AG08395 (cell line): ENCODE measurements around the gene LNP1.
"Not testable (repeated sequence)": the region's sequence is repeated elsewhere in the genome, so short reads cannot be mapped to it uniquely, and the experiment has no call there.

Experiments
- DNase-seq: peaks from one replicate; pipeline ENCODE4 v3.0.0; 2012; ENCODE audit warnings: mixed read lengths, low spot score

LNP1 gene

GRCh38 chr3:100429187-100429716 lies 27.9 kb downstream of the LNP1 start:
- DNase-seq: no peak

- DNase-seq: no peak
Measured at GRCh38 chr3:100436951-100437350, 35.6 kb downstream of the LNP1 start.

DNA sequence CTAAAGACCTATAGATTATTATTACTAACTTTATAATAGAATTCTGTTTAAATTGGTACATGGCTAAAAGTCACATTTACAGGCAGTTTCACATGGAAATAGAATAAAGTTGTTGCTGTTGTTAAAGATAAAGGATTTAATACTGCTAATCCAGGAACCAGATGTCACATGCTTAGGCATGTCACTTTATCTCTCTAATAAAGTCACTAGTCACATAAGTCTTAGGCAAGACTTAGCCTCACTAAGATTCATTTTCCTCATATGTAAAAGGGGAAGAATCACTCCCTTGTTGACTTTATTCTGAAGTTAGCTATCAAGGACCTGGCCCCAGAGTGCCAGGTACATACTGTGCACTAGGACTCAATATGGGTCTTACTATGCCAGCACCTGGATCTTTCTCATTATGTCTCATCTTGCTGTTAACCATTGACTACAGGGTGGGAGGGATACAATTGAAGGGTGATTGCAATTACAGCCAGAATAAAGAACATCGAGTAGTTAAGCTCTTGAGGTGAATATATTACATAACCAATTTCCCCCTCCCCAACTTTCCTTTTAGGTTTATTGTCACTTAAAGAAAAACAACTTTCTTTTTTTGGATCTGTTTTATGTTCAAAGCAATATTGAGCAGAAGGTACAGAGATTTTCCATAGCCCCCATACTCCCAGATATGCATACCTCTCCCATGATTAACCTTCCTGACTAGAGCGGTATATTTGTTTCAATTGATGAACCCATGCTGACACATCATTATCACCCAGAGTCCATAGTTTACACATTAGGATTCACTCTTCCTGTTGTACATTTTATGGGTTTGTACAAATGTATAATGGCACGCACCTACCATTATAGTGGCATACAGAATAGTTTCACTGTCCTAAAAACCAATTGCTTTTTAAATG lies 36.6 kb downstream of the LNP1 start:
- no peak for DNase-seq

DNA sequence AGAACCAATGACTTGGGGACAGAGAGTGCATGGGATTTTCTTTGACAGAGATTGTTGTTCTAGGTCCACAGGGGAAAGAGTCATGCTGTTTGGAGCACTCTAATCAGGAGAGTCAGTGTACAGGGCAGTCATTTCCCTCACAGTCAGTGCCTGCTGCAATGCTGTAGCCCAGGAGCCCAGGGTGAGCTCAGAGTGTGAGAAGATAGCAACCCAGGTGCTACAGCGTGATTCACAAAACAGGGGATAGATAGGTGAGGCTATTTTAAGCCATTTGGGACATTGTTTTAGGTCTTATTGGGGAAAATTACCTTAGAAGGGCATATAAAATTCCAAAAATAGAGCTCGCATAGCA lies 37.3 kb downstream of the LNP1 start:
- no peak for DNase-seq

GRCh38 chr3:100440895-100441294 lies 39.6 kb downstream of the LNP1 start:
- no peak for DNase-seq

GRCh38 chr3:100443690-100444089 lies 42.4 kb downstream of the LNP1 start:
- DNase-seq: no peak

GRCh38 chr3:100447067-100447466 lies 45.7 kb downstream of the LNP1 start:
- not testable (repeated sequence) for DNase-seq

DNA sequence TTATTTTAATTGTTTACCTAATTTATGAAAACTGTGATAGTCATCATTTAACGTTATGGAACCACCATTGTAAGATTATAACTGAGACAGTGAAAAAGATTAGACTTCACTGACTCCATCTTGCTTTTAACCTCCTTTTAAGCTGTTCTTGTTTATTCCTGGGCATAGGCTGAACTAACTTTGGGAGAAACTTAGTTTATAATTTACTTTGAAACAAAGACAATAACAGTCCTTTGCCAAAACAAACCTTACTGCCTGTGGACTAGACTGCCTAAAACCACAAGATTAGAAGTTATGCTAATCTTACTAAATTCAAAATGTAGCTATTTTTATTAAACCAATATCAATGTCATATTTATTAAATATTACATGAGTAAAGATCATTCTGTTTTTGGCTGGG lies 46.7 kb downstream of the LNP1 start:
- DNase-seq: no peak

DNA sequence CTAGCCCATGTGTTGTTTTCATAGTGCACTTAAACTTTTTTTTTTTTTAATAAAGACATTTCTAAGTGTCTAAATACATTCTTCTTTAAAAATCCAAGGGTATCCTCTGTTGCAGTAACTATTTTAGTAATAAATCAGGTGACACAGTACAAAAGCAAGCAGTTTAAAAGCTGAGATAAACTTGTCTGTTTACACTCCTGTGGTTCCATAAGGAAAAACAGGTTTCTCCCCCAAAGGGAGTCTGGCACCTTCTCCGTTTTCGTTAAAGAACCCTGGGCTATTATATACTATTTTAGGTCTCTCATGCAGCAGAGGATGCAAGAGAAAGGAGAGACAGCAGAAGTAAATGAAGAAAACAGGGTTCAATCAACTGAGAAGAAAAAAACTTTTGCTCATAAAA lies 47.9 kb downstream of the LNP1 start:
- DNase-seq: no peak

DNA sequence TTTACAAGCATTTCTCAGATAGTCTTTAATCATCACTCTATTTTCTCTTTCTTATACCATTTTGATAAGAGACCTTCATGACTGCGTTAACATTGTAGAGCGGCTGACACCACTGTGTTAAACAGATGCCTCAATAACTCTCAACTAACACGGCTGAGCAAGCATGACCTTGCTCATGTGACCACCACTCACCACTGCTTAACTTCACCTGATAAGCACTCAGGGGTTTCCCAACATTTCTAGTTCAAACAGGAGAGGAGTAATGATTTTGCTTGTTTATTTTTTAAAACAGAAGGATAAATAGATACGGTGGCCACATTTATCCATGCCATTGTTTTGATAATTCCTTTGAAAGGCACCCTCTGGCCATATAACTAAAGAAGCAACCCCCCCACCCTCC lies 53.3 kb downstream of the LNP1 start:
- no peak for DNase-seq

GRCh38 chr3:100455841-100456550 lies 54.7 kb downstream of the LNP1 start:
- no peak for DNase-seq

- DNase-seq: no peak
Measured at GRCh38 chr3:100456745-100457144, 55.4 kb downstream of the LNP1 start.

GRCh38 chr3:100457811-100458210 lies 56.5 kb downstream of the LNP1 start:
- DNase-seq: no peak

DNA sequence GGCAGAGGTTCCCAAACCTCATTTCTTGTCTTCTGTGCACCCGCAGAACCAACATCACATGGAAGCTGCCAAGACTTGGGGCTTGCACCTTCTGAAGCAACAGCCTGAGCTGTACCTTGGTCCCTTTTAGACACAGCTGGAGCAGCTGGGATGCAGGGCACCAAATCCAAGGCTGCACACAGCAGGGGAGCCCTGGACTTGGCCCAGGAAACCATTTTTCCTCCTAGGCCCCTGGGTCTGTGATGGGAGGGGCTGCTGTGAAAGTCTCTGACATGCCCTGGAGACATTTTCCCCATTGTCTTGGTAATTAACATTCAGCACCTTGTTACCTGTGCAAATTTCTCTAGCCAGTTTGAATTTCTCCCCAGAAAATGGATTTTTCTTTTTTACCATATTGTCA lies 57.5 kb downstream of the LNP1 start:
- DNase-seq: no peak

- DNase-seq: peak; percentile 76
Measured at GRCh38 chr3:100463002-100463401, 61.7 kb downstream of the LNP1 start.

DNA sequence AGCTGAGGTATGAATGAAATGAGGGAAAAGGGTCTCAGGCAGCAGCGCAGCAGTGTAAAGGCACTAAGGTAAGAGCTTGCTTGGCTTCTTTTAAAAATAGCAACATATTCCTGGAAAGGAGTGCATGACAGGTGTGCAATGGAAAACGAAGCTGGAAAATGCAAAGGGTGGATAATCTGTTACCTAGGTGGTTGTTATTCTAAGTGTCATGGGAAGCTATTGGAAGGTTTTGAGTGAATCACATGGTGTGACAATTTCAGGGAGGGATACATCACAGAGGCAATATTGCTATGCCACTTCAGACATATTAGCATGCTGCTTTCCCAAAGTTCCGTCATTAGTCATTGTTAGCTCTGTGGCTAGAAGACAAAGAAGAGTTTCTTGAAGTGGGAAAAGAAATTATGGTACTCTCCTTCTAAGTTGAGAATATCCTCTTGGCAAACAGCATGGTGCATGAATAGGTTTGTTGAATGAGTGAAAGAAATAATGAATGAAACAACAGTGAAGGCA lies 62.4 kb downstream of the LNP1 start:
- no peak for DNase-seq

- DNase-seq: no peak
Measured at GRCh38 chr3:100465892-100466777, 64.8 kb downstream of the LNP1 start.

GRCh38 chr3:100467133-100467532 lies 65.8 kb downstream of the LNP1 start:
- no peak for DNase-seq

- no peak for DNase-seq
Measured at GRCh38 chr3:100468676-100469075, 67.3 kb downstream of the LNP1 start.

DNA sequence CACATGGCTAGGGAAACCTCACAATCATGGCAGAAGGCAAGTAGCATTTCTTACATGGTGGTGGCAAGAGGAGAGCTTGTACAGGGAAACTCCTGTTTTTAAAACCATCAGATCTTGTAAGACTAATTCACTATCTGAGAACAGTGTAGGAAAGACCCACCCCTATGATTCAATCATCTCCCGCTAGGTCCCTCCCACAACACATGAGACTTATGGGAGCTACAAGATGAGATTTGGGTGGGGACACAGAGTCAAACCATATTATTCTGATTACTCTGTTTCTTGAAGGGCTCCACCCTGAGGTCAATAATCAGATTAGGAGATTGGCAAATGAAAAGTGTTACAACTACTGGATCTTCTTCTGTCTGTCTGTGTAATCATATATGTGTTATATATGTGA lies 69.6 kb downstream of the LNP1 start:
- DNase-seq: no peak

GRCh38 chr3:100471444-100471843 lies 70.1 kb downstream of the LNP1 start:
- no peak for DNase-seq

GRCh38 chr3:100477851-100478360 lies 76.6 kb downstream of the LNP1 start:
- DNase-seq: not testable (repeated sequence)
